ENCODE data around the gene LRRC41. TPM values are rescaled to one million over a fixed set of nuclear protein-coding genes. Genes with fewer than 3 reads are reported as not detected.
A peak's percentile ranks its signal among the peaks of the same experiment; 100 is the strongest.
"Not testable (repeated sequence)": the region's sequence is repeated elsewhere in the genome, so short reads cannot be mapped to it uniquely, and the experiment has no call there.

The LRRC41 gene
- total and polyA plus RNA-seq, 2 of the 13 experiments (the other 11 are each of a cell fraction or from before 2014, with no cell fraction given), result 48.1 to 53.6 TPM

DNA sequence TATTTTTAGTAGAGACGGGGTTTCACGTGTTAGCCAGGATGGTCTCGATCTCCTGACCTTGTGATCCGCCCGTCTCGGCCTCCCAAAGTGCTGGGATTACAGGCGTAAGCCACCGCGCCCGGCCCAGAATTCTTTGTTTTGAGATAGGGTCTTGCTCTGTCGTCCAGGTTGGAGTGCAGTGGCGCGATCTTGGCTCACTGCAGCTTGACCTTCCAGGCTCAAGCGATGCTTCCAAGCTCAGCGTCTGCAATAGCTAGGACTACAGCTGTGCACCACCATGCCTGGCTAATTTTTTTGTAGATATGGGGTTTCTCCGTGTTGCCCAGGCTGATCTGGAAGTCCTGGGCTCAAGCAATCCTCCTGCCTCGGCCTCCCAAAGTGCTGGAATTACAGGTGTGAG lies 57.3 kb downstream of the LRRC41 start:
- intact Hi-C loops (cut with micrococcal nuclease; ENCODE audit: unreplicated experiment), result loop anchor here (5.0 kb wide), 1 partner anchor 56 kb away; the partner anchor contains the start of genes LRRC41 and UQCRH
- Histone ChIP-seq H3K36me3 (replicated peaks in 1 of 2; ENCODE audit: control insufficient read depth in 1 of 2, insufficient read depth in 2 of 2, low read length in 2 of 2) (peaks cover 4 to 14% of the 10 kb centered on the region in 2 experiments), H3K79me2 (ENCODE audit: insufficient read depth, low read length) (peaks cover 25% of the 10 kb centered on the region), H3K4me1 (ENCODE audit: insufficient read depth, low read length) (peaks cover 64% of the 10 kb centered on the region), H3K4me3 (replicated peaks in 1 of 3; ENCODE audit: insufficient read depth in 1 of 3, low read depth in 2 of 3, low read length in 3 of 3) (peak overlapping the region in 1 of 3 experiments; percentile 88; a peak in 2 of 6 replicates), H3K4me2 (ENCODE audit: low read depth, low read length) (peak overlapping the region; percentile 90), H3K9ac (ENCODE audit: insufficient read depth, low read depth, low read length) (peak overlapping the region; percentile 90), H3K27ac (ENCODE audit: extremely low read length, insufficient read depth, low read length) (peak overlapping the region; percentile 91)
- DNase-seq (ENCODE audit: low spot score); BruUV-seq (replicated peaks); FAIRE-seq; ATAC-seq; CTCF ChIA-PET (ENCODE audit: low intra/inter-chr PET ratio, low total read pairs); H2AFZ ChIP-seq (ENCODE audit: low read length); in situ Hi-C loops (cut with HindIII; ENCODE audit: extremely low pct_ligation_motif_present, low pct_unique_long_range_greater_than_20kb); H4K20me1 ChIP-seq (ENCODE audit: insufficient read depth, low read length); H3K27me3 ChIP-seq (ENCODE audit: control insufficient read depth in 1 of 2, insufficient read depth in 2 of 2, low read length in 2 of 2); H3K9me3 ChIP-seq (ENCODE audit: low read length): not testable (repeated sequence)
- POLR2A ChIA-PET, result interaction anchor here (1.2 to 1.9 kb wide), 3 partner anchors 47 to 114 kb away, joined by 5 to 21 read pairs (median 8); partner anchors contain the start of genes LRRC41, PIK3R3, POMGNT1 and UQCRH
- 94% methylated on average over 14 of the region's 17 CpGs for WGBS (ENCODE audit: low lambda C conversion rate)

GRCh38 chr1:46244656-46245371 lies 58.6 kb downstream of the LRRC41 start:
- ATAC-seq (no peak), DNase-seq (ENCODE audit: low spot score) (no peak), FAIRE-seq (peak; percentile 58)
- CTCF ChIA-PET (ENCODE audit: low intra/inter-chr PET ratio, low total read pairs), result interaction anchor here (1.0 kb wide), 1 partner anchor 103 kb away, joined by 3 read pairs; no protein-coding TSS in a partner anchor
- Histone ChIP-seq H4K20me1 (ENCODE audit: insufficient read depth, low read length) (no peaks in the 10 kb centered on the region), H3K27me3 (ENCODE audit: control insufficient read depth in 1 of 2, insufficient read depth in 2 of 2, low read length in 2 of 2) (no peaks in the 10 kb centered on the region; a peak in 1 of 5 replicates), H3K4me3 (replicated peaks in 1 of 3; ENCODE audit: insufficient read depth in 1 of 3, low read depth in 2 of 3, low read length in 3 of 3) (no peak overlapping the region), H3K9ac (ENCODE audit: insufficient read depth, low read depth, low read length) (no peak overlapping the region), H3K9me3 (ENCODE audit: low read length) (no peaks in the 10 kb centered on the region), H3K27ac (ENCODE audit: extremely low read length, insufficient read depth, low read length) (peak overlapping the region; percentile 52), H2AFZ (ENCODE audit: low read length) (no peak overlapping the region), H3K79me2 (ENCODE audit: insufficient read depth, low read length) (peaks cover 18% of the 10 kb centered on the region), H3K4me1 (ENCODE audit: insufficient read depth, low read length) (peaks cover 56% of the 10 kb centered on the region), H3K4me2 (ENCODE audit: low read depth, low read length) (no peak overlapping the region), H3K36me3 (replicated peaks in 1 of 2; ENCODE audit: control insufficient read depth in 1 of 2, insufficient read depth in 2 of 2, low read length in 2 of 2) (peaks cover 4 to 6% of the 10 kb centered on the region in 2 experiments)
- WGBS (ENCODE audit: low lambda C conversion rate), result 50% methylated on average over 3 of the region's 3 CpGs
- POLR2A ChIA-PET, result interaction anchor here (0.6 to 1.2 kb wide), 3 partner anchors 13 to 62 kb away, joined by 3 read pairs; no protein-coding TSS in a partner anchor
- TF ChIP-seq CTCF (CRISPR knock-in tag; IDR thresholded peaks at IDR 0.05), result peak; percentile 7; the same call in 1 of the 2 replicates
- TF ChIP-seq ARID3A (IDR thresholded peaks at IDR 0.05; ENCODE audit: low read depth, low read length), result peak; percentile 32; the same call in 1 of the 2 replicates
- TF ChIP-seq ZNF660 (CRISPR knock-in tag; IDR thresholded peaks at IDR 0.05; ENCODE audit: borderline replicate concordance, low read depth), result no peak
- TF ChIP-seq ZNF138 (CRISPR knock-in tag; IDR thresholded peaks at IDR 0.05; ENCODE audit: low read depth), result no peak
- TF ChIP-seq ZNF121 (CRISPR knock-in tag; IDR thresholded peaks at IDR 0.05), result peak; percentile 94
- no peak for TF ChIP-seq ZNF12 (CRISPR knock-in tag; IDR thresholded peaks at IDR 0.05)
- TF ChIP-seq, protein P1, sequence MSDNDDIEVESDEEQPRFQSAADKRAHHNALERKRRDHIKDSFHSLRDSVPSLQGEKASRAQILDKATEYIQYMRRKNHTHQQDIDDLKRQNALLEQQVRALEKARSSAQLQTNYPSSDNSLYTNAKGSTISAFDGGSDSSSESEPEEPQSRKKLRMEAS (IDR thresholded peaks at IDR 0.05), result 0 out of 2 replicates have a peak, but pooled peaks have one; percentile 13
- in situ Hi-C loops (cut with HindIII; ENCODE audit: extremely low pct_ligation_motif_present, low pct_unique_long_range_greater_than_20kb) (no loop called here), intact Hi-C loops (cut with micrococcal nuclease; ENCODE audit: unreplicated experiment) (loop anchor here (5.0 kb wide), 1 partner anchor 57 kb away; the partner anchor contains the start of genes LRRC41 and UQCRH)
- no TSS peak for BruUV-seq (replicated peaks)
